HUES6 (cell line): ENCODE data around the gene UGT1A9.

ENCODE experiments used
- H3K27ac ChIP-seq: 2 replicates; pipeline ENCODE4 v1.7.0; 2013; ENCODE audit warnings: low read depth, mild to moderate bottlenecking, low read length, inconsistent platforms
- H3K27me3 ChIP-seq: 2 replicates; pipeline ENCODE4 v1.6.1; 2013; ENCODE audit warnings: low read length; ENCODE audit not compliant: control insufficient read depth, insufficient read depth
- H3K36me3 ChIP-seq: 2 replicates; pipeline ENCODE4 v1.6.1; 2013; ENCODE audit warnings: low read length; ENCODE audit not compliant: control insufficient read depth, insufficient read depth
- H3K4me1 ChIP-seq: 2 replicates; pipeline ENCODE4 v1.6.1; 2013; ENCODE audit warnings: low read length; ENCODE audit not compliant: control insufficient read depth, insufficient read depth
- H3K4me3 ChIP-seq: 2 replicates; pipeline ENCODE4 v1.5.1; 2013; ENCODE audit warnings: low read depth, low read length
- H3K9ac ChIP-seq: one replicate; pipeline ENCODE4 v1.6.1; 2013; ENCODE audit warnings: mild to moderate bottlenecking, low read length
- H3K9me3 ChIP-seq: 2 replicates; pipeline ENCODE4 v1.6.1; 2013; ENCODE audit warnings: low read depth, low read length; ENCODE audit not compliant: control insufficient read depth, insufficient read depth

UGT1A9 gene

GRCh38 chr2:233680361-233681045 lies 8.8 kb downstream of the UGT1A9 start:
- no peak overlapping the region for H3K4me3 ChIP-seq
- H3K27me3 ChIP-seq = no peaks in the 10 kb centered on the region
- no peak overlapping the region for H3K9ac ChIP-seq
- H3K4me1 ChIP-seq = no peaks in the 10 kb centered on the region
- no peaks in the 10 kb centered on the region for H3K9me3 ChIP-seq
- H3K27ac ChIP-seq = no peak overlapping the region
- no peaks in the 10 kb centered on the region for H3K36me3 ChIP-seq

- H3K9ac ChIP-seq = no peak within 1 kb of the TSS
- H3K4me1 ChIP-seq = no peaks in the 10 kb centered on the region
- no peaks in the 10 kb centered on the region for H3K27me3 ChIP-seq
- no peaks in the 10 kb centered on the region for H3K9me3 ChIP-seq
- H3K27ac ChIP-seq = no peak within 1 kb of the TSS
- no peak within 1 kb of the TSS for H3K4me3 ChIP-seq
- H3K36me3 ChIP-seq = no peaks in the 10 kb centered on the region
Measured at GRCh38 chr2:233681521-233682099, 9.9 kb downstream of the UGT1A9 start, which contains the start of gene UGT1A7. Gene UGT1A7 (plus strand): TSS chr2:233681901. CDS start chr2:233681938, 37 bp downstream.

GRCh38 chr2:233684640-233685039 lies 12.9 kb downstream of the UGT1A9 start:
- no peaks in the 10 kb centered on the region for H3K36me3 ChIP-seq
- no peak overlapping the region for H3K4me3 ChIP-seq
- H3K27ac ChIP-seq = no peak overlapping the region
- H3K4me1 ChIP-seq = no peaks in the 10 kb centered on the region
- no peaks in the 10 kb centered on the region for H3K27me3 ChIP-seq
- no peaks in the 10 kb centered on the region for H3K9me3 ChIP-seq
- no peak overlapping the region for H3K9ac ChIP-seq

GRCh38 chr2:233686928-233687327 lies 15.2 kb downstream of the UGT1A9 start:
- H3K9ac ChIP-seq = no peak overlapping the region
- H3K36me3 ChIP-seq = no peaks in the 10 kb centered on the region
- H3K27ac ChIP-seq = no peak overlapping the region
- no peaks in the 10 kb centered on the region for H3K9me3 ChIP-seq
- no peaks in the 10 kb centered on the region for H3K27me3 ChIP-seq
- peaks cover 9% of the 10 kb centered on the region for H3K4me1 ChIP-seq
- H3K4me3 ChIP-seq = no peak overlapping the region

- Histone ChIP-seq H3K27ac (no peak overlapping the region), H3K4me1 (peaks cover 12% of the 10 kb centered on the region)
Measured at GRCh38 chr2:233688341-233688740, 16.6 kb downstream of the UGT1A9 start.

GRCh38 chr2:233689031-233689430 lies 17.3 kb downstream of the UGT1A9 start:
- Histone ChIP-seq H3K36me3 (no peaks in the 10 kb centered on the region), H3K4me1 (peaks cover 12% of the 10 kb centered on the region), H3K27ac (no peak overlapping the region), H3K27me3 (no peaks in the 10 kb centered on the region), H3K9me3 (no peaks in the 10 kb centered on the region), H3K9ac (no peak overlapping the region), H3K4me3 (no peak overlapping the region)

More at GRCh38 chr2:233688341-233688740, 16.6 kb downstream of the UGT1A9 start:
- Histone ChIP-seq H3K4me3 (no peak overlapping the region), H3K36me3 (no peaks in the 10 kb centered on the region), H3K9ac (no peak overlapping the region), H3K27me3 (no peaks in the 10 kb centered on the region), H3K9me3 (no peaks in the 10 kb centered on the region)

GRCh38 chr2:233689501-233689900 lies 17.8 kb downstream of the UGT1A9 start:
- Histone ChIP-seq H3K36me3 (no peaks in the 10 kb centered on the region), H3K9ac (no peak overlapping the region), H3K9me3 (no peaks in the 10 kb centered on the region), H3K27ac (no peak overlapping the region), H3K4me1 (peaks cover 12% of the 10 kb centered on the region), H3K4me3 (no peak overlapping the region), H3K27me3 (no peaks in the 10 kb centered on the region)

GRCh38 chr2:233690444-233690843 lies 18.7 kb downstream of the UGT1A9 start:
- Histone ChIP-seq H3K36me3 (no peaks in the 10 kb centered on the region), H3K9ac (no peak overlapping the region), H3K4me1 (peaks cover 12% of the 10 kb centered on the region), H3K4me3 (no peak overlapping the region), H3K9me3 (no peaks in the 10 kb centered on the region), H3K27ac (no peak overlapping the region), H3K27me3 (no peaks in the 10 kb centered on the region)

GRCh38 chr2:233691443-233692433 lies 20.0 kb downstream of the UGT1A9 start:
- H3K36me3 ChIP-seq = no peaks in the 10 kb centered on the region
- H3K4me3 ChIP-seq = no peak overlapping the region
- peaks cover 12% of the 10 kb centered on the region for H3K4me1 ChIP-seq
- H3K27ac ChIP-seq = no peak overlapping the region
- no peak overlapping the region for H3K9ac ChIP-seq
- H3K27me3 ChIP-seq = no peaks in the 10 kb centered on the region
- H3K9me3 ChIP-seq = no peaks in the 10 kb centered on the region

GRCh38 chr2:233692648-233693047 lies 20.9 kb downstream of the UGT1A9 start, which contains the start of gene UGT1A6:
Gene UGT1A6 (plus strand): TSS chr2:233692890. CDS start chr2:233693005, 115 bp downstream.
- no peaks in the 10 kb centered on the region for H3K36me3 ChIP-seq
- no peak within 1 kb of the TSS for H3K27ac ChIP-seq
- H3K27me3 ChIP-seq = no peaks in the 10 kb centered on the region
- H3K4me3 ChIP-seq = no peak within 1 kb of the TSS
- H3K9ac ChIP-seq = no peak within 1 kb of the TSS
- H3K4me1 ChIP-seq = peaks cover 12% of the 10 kb centered on the region
- no peaks in the 10 kb centered on the region for H3K9me3 ChIP-seq
